Measurements from ENCODE around the gene LAMC3. TPM values are rescaled to one million over a fixed set of nuclear protein-coding genes. Genes with fewer than 3 reads are reported as not detected.

Gene LAMC3
- total RNA-seq, 1 experiment from 2014 or later = 4.6 TPM

DNA sequence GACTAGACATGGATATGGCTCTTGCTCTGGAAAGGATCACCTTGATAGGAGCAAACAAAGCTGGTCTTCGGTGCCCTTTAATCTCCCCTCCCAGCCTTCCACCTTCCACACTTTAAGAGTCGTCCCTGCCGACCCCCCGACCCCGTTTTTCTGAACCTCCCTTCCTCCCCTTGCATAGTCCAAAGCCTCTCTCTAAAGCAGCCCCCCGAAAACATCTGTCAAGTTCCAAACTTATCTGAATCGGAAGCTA lies 116.0 kb downstream of the LAMC3 start:
- no peaks in the 10 kb centered on the region for H3K27me3 ChIP-seq (ENCODE audit: low read length)
- CTCF ChIA-PET = no interaction called here

DNA sequence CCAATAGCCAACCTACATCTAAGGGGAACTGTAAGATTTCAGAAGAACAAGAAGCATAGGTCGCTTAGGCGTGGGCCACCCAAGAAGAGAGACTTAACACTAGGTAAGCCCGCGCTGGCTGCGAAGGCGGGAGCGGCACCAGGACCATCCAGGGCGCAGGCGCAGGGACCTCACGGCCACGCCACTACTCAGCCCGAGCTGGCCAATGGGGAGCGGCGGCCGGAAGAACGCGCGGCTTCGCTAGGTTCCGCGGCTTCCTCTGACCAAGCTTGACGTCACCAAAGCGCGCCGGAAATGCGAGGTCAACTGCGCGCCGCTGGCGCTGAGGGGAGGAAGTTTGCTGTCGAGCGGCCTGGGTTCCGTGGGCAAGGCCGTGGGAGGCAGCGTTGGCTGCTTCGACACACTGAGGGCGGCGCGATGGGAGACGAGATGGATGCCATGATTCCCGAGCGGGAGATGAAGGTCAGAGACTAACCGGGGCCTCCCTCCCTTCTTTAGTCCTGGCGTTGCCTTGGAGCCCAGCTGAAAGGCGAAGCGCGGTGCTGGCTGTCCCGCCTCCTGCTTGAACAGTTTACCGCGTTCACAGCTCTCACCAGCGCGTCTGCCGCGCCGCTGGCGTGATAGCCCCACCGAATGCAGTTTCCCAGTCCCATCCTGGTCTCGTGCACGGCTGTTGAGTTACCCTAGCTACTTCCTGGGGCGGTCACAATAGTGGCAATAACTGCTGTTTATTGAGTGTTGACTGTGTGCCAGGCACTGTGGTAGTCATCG lies 116.5 kb downstream of the LAMC3 start, which contains the start of gene NUP214:
TSS of gene NUP214 (plus strand) at position 299 of the 771 bp plus-strand sequence. CDS start at position 418, 119 bp downstream.
- ChIA-PET POLR2A (ENCODE audit: unreplicated experiment) (interaction anchor here (0.5 to 1.0 kb wide), 6 partner anchors 23 to 386 kb away, joined by 3 to 7 read pairs (median 4); partner anchors contain the start of gene AIF1L), CTCF (no interaction called here)
- peak within 1 kb of the TSS; percentile 75 for H3K27ac ChIP-seq (ENCODE audit: low read length)
- no peaks in the 10 kb centered on the region for H4K20me1 ChIP-seq (ENCODE audit: low read length)
- peaks cover 7% of the 10 kb centered on the region for H3K4me1 ChIP-seq (ENCODE audit: insufficient read depth, low read length)
- H3K9me2 ChIP-seq (replicated peaks; ENCODE audit: low read length) = no peaks in the 10 kb centered on the region
- intact Hi-C loops (cut with micrococcal nuclease) = loop anchor here (10.0 kb wide), 1 partner anchor 71 kb away; no protein-coding TSS in a partner anchor
- no peaks in the 10 kb centered on the region for H3F3A ChIP-seq (ENCODE audit: low read length, unreplicated experiment)
- TSS peak; percentile 71 for BruUV-seq (replicated peaks)
- peak within 1 kb of the TSS; percentile 86 for H3K4me3 ChIP-seq (ENCODE audit: low read length)
- H3K27me3 ChIP-seq (ENCODE audit: low read length) = no peaks in the 10 kb centered on the region
- ATAC-seq (peak; percentile 99), DNase-seq (peak; percentile 96)
- peaks cover 36% of the 10 kb centered on the region for H3K79me2 ChIP-seq (ENCODE audit: low read length)
- H3K9ac ChIP-seq (ENCODE audit: low read length) = peak within 1 kb of the TSS; percentile 99
- TF ChIP-seq EZH2phosphoT487 (IDR thresholded peaks at IDR 0.05; ENCODE audit: borderline replicate concordance, low read length) = no peak
- TF ChIP-seq, protein P1, sequence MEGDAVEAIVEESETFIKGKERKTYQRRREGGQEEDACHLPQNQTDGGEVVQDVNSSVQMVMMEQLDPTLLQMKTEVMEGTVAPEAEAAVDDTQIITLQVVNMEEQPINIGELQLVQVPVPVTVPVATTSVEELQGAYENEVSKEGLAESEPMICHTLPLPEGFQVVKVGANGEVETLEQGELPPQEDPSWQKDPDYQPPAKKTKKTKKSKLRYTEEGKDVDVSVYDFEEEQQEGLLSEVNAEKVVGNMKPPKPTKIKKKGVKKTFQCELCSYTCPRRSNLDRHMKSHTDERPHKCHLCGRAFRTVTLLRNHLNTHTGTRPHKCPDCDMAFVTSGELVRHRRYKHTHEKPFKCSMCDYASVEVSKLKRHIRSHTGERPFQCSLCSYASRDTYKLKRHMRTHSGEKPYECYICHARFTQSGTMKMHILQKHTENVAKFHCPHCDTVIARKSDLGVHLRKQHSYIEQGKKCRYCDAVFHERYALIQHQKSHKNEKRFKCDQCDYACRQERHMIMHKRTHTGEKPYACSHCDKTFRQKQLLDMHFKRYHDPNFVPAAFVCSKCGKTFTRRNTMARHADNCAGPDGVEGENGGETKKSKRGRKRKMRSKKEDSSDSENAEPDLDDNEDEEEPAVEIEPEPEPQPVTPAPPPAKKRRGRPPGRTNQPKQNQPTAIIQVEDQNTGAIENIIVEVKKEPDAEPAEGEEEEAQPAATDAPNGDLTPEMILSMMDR (conservative IDR thresholded peaks at IDR 0.05; ENCODE audit: low read depth, low read length) = no peak
- TF ChIP-seq EZH2 (IDR thresholded peaks at IDR 0.05; ENCODE audit: low read length, unreplicated experiment) = no peak
- peak within 1 kb of the TSS; percentile 98 for H3K4me2 ChIP-seq (ENCODE audit: low read length)
- H3K36me3 ChIP-seq (ENCODE audit: low read depth, low read length) = peaks cover 15% of the 10 kb centered on the region; the same call in 1 of the 2 replicates
- H2AFZ ChIP-seq (ENCODE audit: low read length) = peak within 1 kb of the TSS; percentile 76
- H3K9me3 ChIP-seq (ENCODE audit: low read length) = no peaks in the 10 kb centered on the region

More for the DNA sequence above, 116.0 kb downstream of the LAMC3 start:
- intact Hi-C loops (cut with micrococcal nuclease) = loop anchor here (10.0 kb wide), 1 partner anchor 70 kb away; no protein-coding TSS in a partner anchor
- no peaks in the 10 kb centered on the region for H4K20me1 ChIP-seq (ENCODE audit: low read length)
- H3K4me1 ChIP-seq (ENCODE audit: insufficient read depth, low read length) = peaks cover 7% of the 10 kb centered on the region
- no peaks in the 10 kb centered on the region for H3K9me2 ChIP-seq (replicated peaks; ENCODE audit: low read length)
- H2AFZ ChIP-seq (ENCODE audit: low read length) = peak overlapping the region; percentile 76
- H3K36me3 ChIP-seq (ENCODE audit: low read depth, low read length) = peaks cover 14% of the 10 kb centered on the region; the same call in 1 of the 2 replicates
- TSS peak; percentile 99 for BruUV-seq (replicated peaks)
- H3K9me3 ChIP-seq (ENCODE audit: low read length) = no peaks in the 10 kb centered on the region
- H3K4me3 ChIP-seq (ENCODE audit: low read length) = peak overlapping the region; percentile 86
- peak overlapping the region; percentile 98 for H3K4me2 ChIP-seq (ENCODE audit: low read length)
- ATAC-seq (no peak; the same call in 1 of the 2 replicates), DNase-seq (no peak)
- POLR2A ChIA-PET (ENCODE audit: unreplicated experiment) = interaction anchor here (0.5 to 1.0 kb wide), 6 partner anchors 24 to 386 kb away, joined by 3 to 7 read pairs (median 4); partner anchors contain the start of gene AIF1L
- peaks cover 36% of the 10 kb centered on the region for H3K79me2 ChIP-seq (ENCODE audit: low read length)
- peak overlapping the region; percentile 75 for H3K27ac ChIP-seq (ENCODE audit: low read length)
- no peaks in the 10 kb centered on the region for H3F3A ChIP-seq (ENCODE audit: low read length, unreplicated experiment)
- TF ChIP-seq, protein P1 (conservative IDR thresholded peaks at IDR 0.05; ENCODE audit: low read depth, low read length) = no peak
- TF ChIP-seq EZH2 (IDR thresholded peaks at IDR 0.05; ENCODE audit: low read length, unreplicated experiment) = no peak
- H3K9ac ChIP-seq (ENCODE audit: low read length) = peak overlapping the region; percentile 99

DNA sequence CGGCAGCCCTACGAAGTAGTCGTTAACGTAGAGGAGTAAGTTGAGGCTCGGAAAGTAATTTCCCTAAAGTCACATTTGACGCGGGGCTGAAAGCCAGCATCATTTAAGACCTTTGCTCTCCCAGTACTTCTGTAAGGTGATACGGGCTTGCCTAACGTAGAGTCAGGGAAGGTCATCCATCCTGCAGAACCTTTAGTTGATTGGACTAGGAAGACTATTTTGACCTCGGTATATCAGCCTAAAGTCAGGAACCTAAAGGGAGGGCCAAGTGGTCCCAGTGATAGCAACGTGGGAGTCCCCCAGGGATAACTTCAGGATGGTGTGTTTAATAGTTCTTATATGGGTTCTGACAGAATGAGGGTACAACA lies 117.1 kb downstream of the LAMC3 start:
- TF ChIP-seq, protein P1 (conservative IDR thresholded peaks at IDR 0.05; ENCODE audit: low read depth, low read length) = no peak
- TF ChIP-seq EZH2 (IDR thresholded peaks at IDR 0.05; ENCODE audit: low read length, unreplicated experiment) = no peak
- TF ChIP-seq EZH2phosphoT487 (IDR thresholded peaks at IDR 0.05; ENCODE audit: borderline replicate concordance, low read length) = no peak
- POLR2A ChIA-PET (ENCODE audit: unreplicated experiment) = no interaction called here
- intact Hi-C loops (cut with micrococcal nuclease) = loop anchor here (10.0 kb wide), 1 partner anchor 71 kb away; no protein-coding TSS in a partner anchor
- Histone ChIP-seq H3K4me3 (ENCODE audit: low read length) (peak overlapping the region; percentile 86), H3K9me3 (ENCODE audit: low read length) (no peaks in the 10 kb centered on the region), H3K27ac (ENCODE audit: low read length) (no peak overlapping the region), H2AFZ (ENCODE audit: low read length) (peak overlapping the region; percentile 73), H3K9me2 (replicated peaks; ENCODE audit: low read length) (no peaks in the 10 kb centered on the region), H3K4me1 (ENCODE audit: insufficient read depth, low read length) (peaks cover 7% of the 10 kb centered on the region), H3K36me3 (ENCODE audit: low read depth, low read length) (peaks cover 21% of the 10 kb centered on the region), H3K27me3 (ENCODE audit: low read length) (no peaks in the 10 kb centered on the region), H4K20me1 (ENCODE audit: low read length) (no peaks in the 10 kb centered on the region), H3K79me2 (ENCODE audit: low read length) (peaks cover 36% of the 10 kb centered on the region), H3K9ac (ENCODE audit: low read length) (peak overlapping the region; percentile 99), H3K4me2 (ENCODE audit: low read length) (peak overlapping the region; percentile 97), H3F3A (ENCODE audit: low read length, unreplicated experiment) (no peaks in the 10 kb centered on the region)
- ATAC-seq = no peak
- BruUV-seq (replicated peaks) = no TSS peak
- CTCF ChIA-PET = no interaction called here
- no peak for DNase-seq
